H1 (cell line): ENCODE results near the gene IAH1. TPM values are rescaled to one million over a fixed set of nuclear protein-coding genes. Genes with fewer than 3 reads are reported as not detected.

Source experiments
- CTCF ChIA-PET: fragments of 300-600 bp; sonication (Branson Sonifier 250); formaldehyde crosslinking; loops from one replicate; lab custom pipeline; 2021; ENCODE audit not compliant: partially characterized antibody; lab: Charles Lee
- POLR2A ChIA-PET: fragments of 300-600 bp; sonication (Branson Sonifier 250); formaldehyde crosslinking; loops from one replicate; lab custom pipeline; 2021; ENCODE audit warnings: inconsistent platforms; ENCODE audit not compliant: partially characterized antibody; lab: Charles Lee
- DNase-seq, 2 experiments: peaks; one replicate each; pipeline versions ENCODE4 v3.0.0 to v3.0.0-alpha.2; 2010 to 2022; ENCODE audit warnings: low spot score in 2 of 2, low read depth in 1 of 2, mixed read lengths in 1 of 2
- FAIRE-seq: peaks from 2 replicates; lab custom pipeline; 2011; peaks lifted over from hg19 to GRCh38; lab: Jason Lieb, UNC
- H2AFZ ChIP-seq: 2 replicates; pipeline ENCODE4 v1.8.1; 2012; ENCODE audit warnings: low read length, inconsistent platforms
- H2AK5ac ChIP-seq: 2 replicates; pipeline ENCODE4 v1.6.1; 2013; ENCODE audit warnings: low read depth, low read length
- H2BK120ac ChIP-seq: replicated peaks from 2 replicates; pipeline ENCODE3; 2013; ENCODE audit warnings: low read depth, low read length, inconsistent platforms
- H2BK12ac ChIP-seq: 2 replicates; pipeline ENCODE4 v1.6.1; 2013; ENCODE audit warnings: low read depth, low read length
- H2BK15ac ChIP-seq: 2 replicates; pipeline ENCODE4 v1.6.1; 2013; ENCODE audit warnings: low read length
- H2BK20ac ChIP-seq: 2 replicates; pipeline ENCODE4 v1.6.1; 2013; ENCODE audit warnings: low read length
- H2BK5ac ChIP-seq: 2 replicates; pipeline ENCODE4 v1.6.1; 2013; ENCODE audit warnings: low read depth, low read length
- H3K14ac ChIP-seq: 2 replicates; pipeline ENCODE4 v1.6.1; 2013; ENCODE audit warnings: inconsistent platforms; ENCODE audit not compliant: insufficient read length
- H3K18ac ChIP-seq: 2 replicates; pipeline ENCODE4 v1.6.1; 2013; ENCODE audit warnings: low read length; ENCODE audit errors: extremely low read depth
- H3K23ac ChIP-seq: 2 replicates; pipeline ENCODE4 v1.6.1; 2013; ENCODE audit warnings: inconsistent platforms; ENCODE audit not compliant: insufficient read length
- H3K23me2 ChIP-seq: 2 replicates; pipeline ENCODE4 v1.6.1; 2013; ENCODE audit warnings: low read depth, low read length
- H3K27ac ChIP-seq: 2 replicates; pipeline ENCODE4 v1.6.1; 2011; ENCODE audit warnings: low read depth, low read length, inconsistent platforms
- H3K27me3 ChIP-seq, 4 experiments: replicated peaks in 1 of 4; 1 replicate in 1 of 4; 2 replicates in 3 of 4; pipeline versions ENCODE4 v1.6.1 to v1.8.1; 2011 to 2013; ENCODE audit warnings: low read length in 3 of 4, mild to moderate bottlenecking in 3 of 4, inconsistent platforms in 2 of 4, mixed read lengths in 2 of 4, moderate library complexity in 1 of 4; ENCODE audit not compliant: control insufficient read depth in 3 of 4, insufficient read depth in 3 of 4; ENCODE audit errors: extremely low read depth in 1 of 4
- H3K36me3 ChIP-seq, 4 experiments: 2 replicates each; pipeline versions ENCODE4 v1.6.1 to v1.8.1; 2011 to 2013; ENCODE audit warnings: mild to moderate bottlenecking in 4 of 4, low read length in 3 of 4, moderate library complexity in 2 of 4, control low read depth in 1 of 4, inconsistent platforms in 1 of 4; ENCODE audit not compliant: insufficient read depth in 4 of 4, control insufficient read depth in 2 of 4
- H3K4ac ChIP-seq: replicated peaks from 2 replicates; pipeline ENCODE3; 2013; ENCODE audit warnings: low read length, low read depth, mixed read lengths, inconsistent platforms; ENCODE audit not compliant: insufficient read length
- H3K4me1 ChIP-seq, 4 experiments: replicated peaks in 1 of 4; 1 replicate in 1 of 4; 2 replicates in 3 of 4; pipeline versions ENCODE4 v1.6.1 to v1.8.1; 2011 to 2013; ENCODE audit warnings: low read length in 3 of 4, inconsistent platforms in 2 of 4, mixed read lengths in 1 of 4; ENCODE audit not compliant: insufficient read depth in 4 of 4, control insufficient read depth in 3 of 4
- H3K4me2 ChIP-seq, 2 experiments: 2 replicates each; pipeline versions ENCODE4 v1.6.1 to v1.8.1; 2011 to 2013; ENCODE audit warnings: low read depth in 2 of 2, low read length in 2 of 2, control low read depth in 1 of 2, inconsistent platforms in 1 of 2, mild to moderate bottlenecking in 1 of 2; ENCODE audit not compliant: insufficient read depth in 1 of 2
- H3K4me3 ChIP-seq, 4 experiments: fragments of 200-600, 300-600 bp in 1 of 4; sonication (generic), shearing (Covaris generic), sonication (Bioruptor Twin) in 1 of 4; 2 replicates each; pipeline versions ENCODE4 v1.5.1 to v1.8.1; 2011 to 2016; ENCODE audit warnings: low read length in 4 of 4, low read depth in 3 of 4, control low read depth in 2 of 4, inconsistent platforms in 2 of 4, mild to moderate bottlenecking in 2 of 4, mixed read lengths in 1 of 4, moderate library complexity in 1 of 4; ENCODE audit not compliant: insufficient read depth in 2 of 4; ENCODE audit errors: extremely low read depth in 1 of 4
- H3K56ac ChIP-seq: replicated peaks from 2 replicates; pipeline ENCODE3; 2013; ENCODE audit warnings: low read depth, mild to moderate bottlenecking, mixed read lengths, low read length, inconsistent platforms; ENCODE audit not compliant: insufficient read length
- H3K79me1 ChIP-seq: 2 replicates; pipeline ENCODE4 v1.6.1; 2013; ENCODE audit warnings: low read depth, low read length, control low read depth
- H3K79me2 ChIP-seq, 2 experiments: 2 replicates each; pipeline versions ENCODE4 v1.6.1 to v1.8.1; 2012 to 2013; ENCODE audit warnings: low read length in 2 of 2, mild to moderate bottlenecking in 2 of 2, inconsistent platforms in 1 of 2; ENCODE audit not compliant: insufficient read depth in 2 of 2, control insufficient read depth in 1 of 2
- H3K9ac ChIP-seq, 4 experiments: replicated peaks in 1 of 4; 1 replicate in 1 of 4; 2 replicates in 3 of 4; pipeline versions ENCODE4 v1.6.1 to v1.8.1; 2011 to 2013; ENCODE audit warnings: low read depth in 3 of 4, low read length in 3 of 4, control low read depth in 2 of 4, mild to moderate bottlenecking in 2 of 4, moderate library complexity in 2 of 4, inconsistent platforms in 1 of 4; ENCODE audit errors: extremely low read depth in 1 of 4
- H3K9me3 ChIP-seq, 2 experiments: 2 replicates each; pipeline versions ENCODE4 v1.6.1 to v1.8.1; 2012 to 2013; ENCODE audit warnings: mild to moderate bottlenecking in 2 of 2, moderate library complexity in 2 of 2, control low read depth in 1 of 2, inconsistent platforms in 1 of 2, low read depth in 1 of 2, low read length in 1 of 2, mixed read lengths in 1 of 2; ENCODE audit not compliant: insufficient read depth in 2 of 2
- H4K20me1 ChIP-seq, 2 experiments: replicated peaks in 1 of 2; 2 replicates each; pipeline versions ENCODE3 to v1.8.1; 2011 to 2013; ENCODE audit warnings: inconsistent platforms in 2 of 2, low read length in 2 of 2, mild to moderate bottlenecking in 1 of 2; ENCODE audit not compliant: insufficient read depth in 2 of 2, control insufficient read depth in 1 of 2
- H4K5ac ChIP-seq: 2 replicates; pipeline ENCODE4 v1.6.1; 2013; ENCODE audit warnings: low read length, low read depth, mixed read lengths, inconsistent platforms; ENCODE audit not compliant: insufficient read length
- H4K8ac ChIP-seq: 2 replicates; pipeline ENCODE4 v1.8.0; 2013; ENCODE audit warnings: mild to moderate bottlenecking, moderate library complexity, low read length, inconsistent platforms; ENCODE audit not compliant: insufficient read depth; ENCODE audit errors: extremely low read depth
- H4K91ac ChIP-seq: replicated peaks from 2 replicates; pipeline ENCODE3; 2013; ENCODE audit warnings: low read length, mixed read lengths, inconsistent platforms; ENCODE audit not compliant: insufficient read length
- KDM4A ChIP-seq: IDR thresholded peaks from one replicate; pipeline ENCODE4 v1.7.1; 2012; ENCODE audit warnings: low read depth, mild to moderate bottlenecking, moderate library complexity, low read length, inconsistent platforms; ENCODE audit not compliant: severe bottlenecking
- MAFK ChIP-seq: IDR thresholded peaks from 2 replicates; pipeline ENCODE4 v1.6.1; 2012; ENCODE audit warnings: low read depth, mild to moderate bottlenecking, improper control_type of control experiment, low read length
- NANOG ChIP-seq: IDR thresholded peaks from 2 replicates; pipeline ENCODE4 v1.6.1; 2011; ENCODE audit warnings: low read length, low read depth, mild to moderate bottlenecking, inconsistent platforms; ENCODE audit not compliant: insufficient read depth, poor library complexity, severe bottlenecking
- PHF8 ChIP-seq: fragments of 200-600 bp; sonication (generic); conservative IDR thresholded peaks from 2 replicates; pipeline ENCODE4 v1.7.1; 2012; ENCODE audit warnings: low read depth, mild to moderate bottlenecking, inconsistent platforms, low read length, moderate library complexity
- POU5F1 ChIP-seq: IDR thresholded peaks from 2 replicates; pipeline ENCODE4 v1.6.1; 2011; ENCODE audit warnings: low read depth, mild to moderate bottlenecking, low read length, moderate library complexity
- TBP ChIP-seq: IDR thresholded peaks from 2 replicates; pipeline ENCODE4 v1.6.1; 2011; ENCODE audit warnings: low read depth, low read length, improper control_type of control experiment
- WGBS, 2 experiments: shearing (Covaris generic) in 1 of 2; methylation state at CpG; one replicate each; pipeline versions ENCODE4 v1.1.6 to v1.1.7; 2013 to 2015; ENCODE audit warnings: low lambda C conversion rate in 2 of 2, mixed read lengths in 2 of 2, inconsistent platforms in 1 of 2, low coverage in 1 of 2, missing lambda C conversion rate in 1 of 2; ENCODE audit not compliant: insufficient replicate concordance in 2 of 2, insufficient coverage in 1 of 2, insufficient read length in 1 of 2; ENCODE audit errors: extremely low coverage in 1 of 2, missing lambda C conversion rate in 1 of 2; 5-methylcytosine and 5-hydroxymethylcytosine counted together
- polyA plus RNA-seq, 7 experiments: library from polyadenylated mRNA; depleted of rRNA in 3 of 7; stranded (reverse) in 5 of 7; unstranded in 2 of 7; fragments of >200 nt in 5 of 7; fragments of 200-250 nt in 2 of 7; gene quantifications; 1 replicate in 5 of 7; 2 replicates in 1 of 7; 4 replicates in 1 of 7; pipeline versions ENCODE4 v1.2.1 to v1.2.3, GENCODE V29; 2011 to 2013; ENCODE audit warnings: missing spikeins in 2 of 7, mixed read lengths in 2 of 7
- total RNA-seq: library from RNA; stranded (reverse); fragmentation: NEBNext Ultra II Directional; extraction: Animal tissue kit (Norgen Biotek cat#: 25700); gene quantifications from 2 replicates; pipeline ENCODE4 v1.2.1, GENCODE V29; 2021

The IAH1 gene
- total and polyA plus RNA-seq, 2 of the 8 experiments (the other 6 are each of a cell fraction or from before 2014, with no cell fraction given), result 15.1 to 21.5 TPM

GRCh38 chr2:9493478-9493877, 19.1 kb downstream of the IAH1 start:
- H3K79me1 ChIP-seq, result no peaks in the 10 kb centered on the region
- H3K9ac ChIP-seq, result no peak overlapping the region
- H4K5ac ChIP-seq, result no peak overlapping the region
- no peak overlapping the region for H2AFZ ChIP-seq
- no peak overlapping the region for H2BK15ac ChIP-seq
- H2BK12ac ChIP-seq, result no peak overlapping the region
- no peak overlapping the region for H3K56ac ChIP-seq
- TF ChIP-seq NANOG, result no peak
- TF ChIP-seq TBP, result no peak
- no peak for TF ChIP-seq KDM4A
- no peak for TF ChIP-seq PHF8
- no peak for TF ChIP-seq MAFK
- TF ChIP-seq POU5F1, result no peak
- H4K91ac ChIP-seq, result no peak overlapping the region
- H4K8ac ChIP-seq, result no peak overlapping the region
- no peak overlapping the region for H2BK120ac ChIP-seq
- no peak overlapping the region for H3K23ac ChIP-seq
- 88% methylated on average over 3 of the region's 3 CpGs; no CpG with 5 or more reads in 1 of the 2 experiments for WGBS, 2 experiments
- no peak overlapping the region for H3K4me2 ChIP-seq
- H3K36me3 ChIP-seq, result peaks cover 23 to 71% (median 48%) of the 10 kb centered on the region in 4 experiments
- H3K79me2 ChIP-seq, result no peaks in the 10 kb centered on the region
- FAIRE-seq (no peak), DNase-seq (no peak)
- H3K23me2 ChIP-seq, result no peaks in the 10 kb centered on the region
- H2AK5ac ChIP-seq, result no peak overlapping the region
- no peaks in the 10 kb centered on the region for H3K9me3 ChIP-seq
- H3K27me3 ChIP-seq, result no peaks in the 10 kb centered on the region
- H4K20me1 ChIP-seq, result peaks cover 0 to 1% of the 10 kb centered on the region in 2 experiments
- no peak overlapping the region for H3K18ac ChIP-seq
- CTCF ChIA-PET, result interaction anchor here (0.6 kb wide), 1 partner anchor 118 kb away, joined by 3 read pairs; no protein-coding TSS in a partner anchor
- no peaks in the 10 kb centered on the region for H3K4me1 ChIP-seq
- no peak overlapping the region for H2BK20ac ChIP-seq
- no peak overlapping the region for H3K27ac ChIP-seq
- no peak overlapping the region for H2BK5ac ChIP-seq
- no peak overlapping the region for H3K4me3 ChIP-seq
- POLR2A ChIA-PET, result no interaction called here
- no peak overlapping the region for H3K14ac ChIP-seq
- H3K4ac ChIP-seq, result no peak overlapping the region
